Stimulated activated CD8-positive, alpha-beta memory T cell treated with anti-CD3 and anti-CD28 coated beads, Interleukin-7, amount 100 ng/mL, for 24 hours (primary cell): Measurements from ENCODE around the gene AQP12B.
"Not testable (repeated sequence)": the region's sequence is repeated elsewhere in the genome, so short reads cannot be mapped to it uniquely, and the experiment has no call there.

Source experiments
- DNase-seq: peaks from one replicate; pipeline ENCODE4 v3.0.0-alpha.2; 2020; ENCODE audit warnings: low read depth

AQP12B gene

GRCh38 chr2:240683329-240683979 is 769 bp upstream of the AQP12B start:
- DNase-seq, result not testable (repeated sequence)

GRCh38 chr2:240680185-240680584 is 2.5 kb downstream of the AQP12B start:
- not testable (repeated sequence) for DNase-seq

GRCh38 chr2:240678909-240679308 is 3.8 kb downstream of the AQP12B start:
- not testable (repeated sequence) for DNase-seq

GRCh38 chr2:240678043-240678442 is 4.6 kb downstream of the AQP12B start:
- not testable (repeated sequence) for DNase-seq

GRCh38 chr2:240675345-240675744 is 7.3 kb downstream of the AQP12B start:
- DNase-seq, result not testable (repeated sequence)

GRCh38 chr2:240674461-240675184 is 8.1 kb downstream of the AQP12B start:
- DNase-seq, result not testable (repeated sequence)

- DNase-seq, result no peak
These were observed 9.9 kb downstream of the AQP12B start for GRCh38 chr2:240672701-240673190.

GRCh38 chr2:240672076-240672700 is 10.5 kb downstream of the AQP12B start:
- no peak for DNase-seq

- DNase-seq, result no peak
These were observed 11.7 kb downstream of the AQP12B start for GRCh38 chr2:240670950-240671349.

- no peak for DNase-seq
These were observed 12.3 kb downstream of the AQP12B start for GRCh38 chr2:240670402-240670801.

- no peak for DNase-seq
These were observed 18.1 kb downstream of the AQP12B start for GRCh38 chr2:240664622-240665021.

GRCh38 chr2:240663546-240664190 is 19.0 kb downstream of the AQP12B start:
- no peak for DNase-seq

GRCh38 chr2:240662681-240663080 is 20.0 kb downstream of the AQP12B start:
- DNase-seq, result no peak

GRCh38 chr2:240659883-240660282 is 22.8 kb downstream of the AQP12B start:
- not testable (repeated sequence) for DNase-seq

GRCh38 chr2:240655931-240656886 is 26.5 kb downstream of the AQP12B start:
- no peak for DNase-seq

- no peak for DNase-seq
These were observed 31.5 kb downstream of the AQP12B start for GRCh38 chr2:240651185-240651584.

GRCh38 chr2:240650254-240650965 is 32.3 kb downstream of the AQP12B start:
- DNase-seq, result no peak

- no peak for DNase-seq
These were observed 33.4 kb downstream of the AQP12B start for GRCh38 chr2:240649331-240649730.

GRCh38 chr2:240648650-240649275 is 33.9 kb downstream of the AQP12B start:
- DNase-seq, result no peak

GRCh38 chr2:240648155-240648649 is 34.5 kb downstream of the AQP12B start:
- no peak for DNase-seq
